ENCODE data around the gene OCIAD2.

- no peak for TF ChIP-seq EZH2phosphoT487 (IDR thresholded peaks at IDR 0.05; ENCODE audit: borderline replicate concordance, low read length)
- TF ChIP-seq, protein P1, sequence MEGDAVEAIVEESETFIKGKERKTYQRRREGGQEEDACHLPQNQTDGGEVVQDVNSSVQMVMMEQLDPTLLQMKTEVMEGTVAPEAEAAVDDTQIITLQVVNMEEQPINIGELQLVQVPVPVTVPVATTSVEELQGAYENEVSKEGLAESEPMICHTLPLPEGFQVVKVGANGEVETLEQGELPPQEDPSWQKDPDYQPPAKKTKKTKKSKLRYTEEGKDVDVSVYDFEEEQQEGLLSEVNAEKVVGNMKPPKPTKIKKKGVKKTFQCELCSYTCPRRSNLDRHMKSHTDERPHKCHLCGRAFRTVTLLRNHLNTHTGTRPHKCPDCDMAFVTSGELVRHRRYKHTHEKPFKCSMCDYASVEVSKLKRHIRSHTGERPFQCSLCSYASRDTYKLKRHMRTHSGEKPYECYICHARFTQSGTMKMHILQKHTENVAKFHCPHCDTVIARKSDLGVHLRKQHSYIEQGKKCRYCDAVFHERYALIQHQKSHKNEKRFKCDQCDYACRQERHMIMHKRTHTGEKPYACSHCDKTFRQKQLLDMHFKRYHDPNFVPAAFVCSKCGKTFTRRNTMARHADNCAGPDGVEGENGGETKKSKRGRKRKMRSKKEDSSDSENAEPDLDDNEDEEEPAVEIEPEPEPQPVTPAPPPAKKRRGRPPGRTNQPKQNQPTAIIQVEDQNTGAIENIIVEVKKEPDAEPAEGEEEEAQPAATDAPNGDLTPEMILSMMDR (conservative IDR thresholded peaks at IDR 0.05; ENCODE audit: low read depth, low read length): no peak
Observed at GRCh38 chr4:48945981-48946380, 39.4 kb upstream of the OCIAD2 start.
